Activated CD8-positive, alpha-beta T cell treated with anti-CD3 and anti-CD28 coated beads for 36 hours (primary cell): ENCODE measurements around the gene CMSS1. TPM values are rescaled to one million over a fixed set of nuclear protein-coding genes. Genes with fewer than 3 reads are reported as not detected.

Experiments
- ATAC-seq: fragments of 200-7000 bp; cut with Tn5 transposase; one replicate; pipeline ENCODE4 v1.10.0; 2021; ENCODE audit warnings: mild to moderate bottlenecking, moderate library complexity
- CTCF ChIA-PET: fragments of 350-600 bp; sonication (Branson Sonifier 250); formaldehyde crosslinking; loops from one replicate; lab custom pipeline; 2021; ENCODE audit warnings: antibody characterized with exemption; lab: Charles Lee
- POLR2A ChIA-PET: fragments of 350-600 bp; sonication (Branson Sonifier 250); formaldehyde crosslinking; loops from one replicate; lab custom pipeline; 2021; ENCODE audit warnings: antibody characterized with exemption; lab: Charles Lee
- DNase-seq: peaks from one replicate; pipeline ENCODE4 v3.0.0-alpha.2; 2020
- H3K27ac Mint-ChIP-seq: one replicate; pipeline ENCODE4 v1.8.0; 2021; ENCODE audit warnings: mild to moderate bottlenecking, mixed read lengths
- H3K27me3 Mint-ChIP-seq: one replicate; pipeline ENCODE4 v1.8.0; 2021; ENCODE audit warnings: mixed read lengths
- H3K36me3 Mint-ChIP-seq: one replicate; pipeline ENCODE4 v1.8.0; 2021; ENCODE audit warnings: low read depth, mixed read lengths
- H3K4me1 Mint-ChIP-seq: one replicate; pipeline ENCODE4 v1.8.0; 2021; ENCODE audit warnings: low read depth, mixed read lengths
- H3K4me3 Mint-ChIP-seq: one replicate; pipeline ENCODE4 v1.8.0; 2021; ENCODE audit warnings: mild to moderate bottlenecking, moderate library complexity, mixed read lengths
- H3K9me3 Mint-ChIP-seq: one replicate; pipeline ENCODE4 v1.8.0; 2021; ENCODE audit warnings: mixed read lengths
- CTCF ChIP-seq: fragments of 200-600 bp; IDR thresholded peaks from one replicate; pipeline ENCODE4 v1.8.0; 2022; ENCODE audit warnings: antibody characterized with exemption, mild to moderate bottlenecking
- intact Hi-C: fragments of 100-400 bp; cut with micrococcal nuclease; formaldehyde crosslinking; loops from one replicate; pipeline ENCODE4 v1.10.0; 2022
- total RNA-seq, 2 experiments: library from RNA; stranded (reverse); gene quantifications; one replicate each; pipeline ENCODE4 v1.2.3, GENCODE V29; 2021

Gene CMSS1
- total RNA-seq, 2 experiments from 2014 or later: 93.9 to 110 TPM

- Mint-ChIP-seq H3K27ac (no peak overlapping the region), H3K36me3 (no peaks in the 10 kb centered on the region), H3K27me3 (no peaks in the 10 kb centered on the region), H3K4me1 (peaks cover 10% of the 10 kb centered on the region), H3K9me3 (no peaks in the 10 kb centered on the region), H3K4me3 (no peak overlapping the region)
- POLR2A ChIA-PET: no interaction called here
- no peak for DNase-seq
- intact Hi-C loops: no loop called here
- CTCF ChIA-PET: interaction anchor here (1.6 to 1.7 kb wide), 2 partner anchors 10 to 234 kb away, joined by 4 read pairs; no protein-coding TSS in a partner anchor
- no peak for ATAC-seq
- TF ChIP-seq CTCF: no peak
These were observed 224.7 kb downstream of the CMSS1 start for GRCh38 chr3:100042166-100042981.

GRCh38 chr3:100043271-100043670 lies 225.6 kb downstream of the CMSS1 start:
- intact Hi-C loops: no loop called here
- Mint-ChIP-seq H3K27me3 (no peaks in the 10 kb centered on the region), H3K9me3 (no peaks in the 10 kb centered on the region), H3K36me3 (no peaks in the 10 kb centered on the region), H3K27ac (no peak overlapping the region), H3K4me1 (peaks cover 19% of the 10 kb centered on the region), H3K4me3 (no peak overlapping the region)
- no peak for TF ChIP-seq CTCF
- no peak for ATAC-seq
- POLR2A ChIA-PET: no interaction called here
- CTCF ChIA-PET: interaction anchor here (1.6 to 1.7 kb wide), 2 partner anchors 11 to 235 kb away, joined by 4 read pairs; no protein-coding TSS in a partner anchor
- no peak for DNase-seq

GRCh38 chr3:100044369-100044768 lies 226.7 kb downstream of the CMSS1 start:
- no peaks in the 10 kb centered on the region for H3K9me3 Mint-ChIP-seq
- H3K4me3 Mint-ChIP-seq: no peak overlapping the region
- intact Hi-C loops: no loop called here
- H3K27me3 Mint-ChIP-seq: no peaks in the 10 kb centered on the region
- CTCF ChIA-PET: interaction anchor here (0.6 to 1.6 kb wide), 4 partner anchors 15 to 236 kb away, joined by 3 to 4 read pairs (median 4); no protein-coding TSS in a partner anchor
- no peak for DNase-seq
- no peak for TF ChIP-seq CTCF
- peaks cover 20% of the 10 kb centered on the region for H3K4me1 Mint-ChIP-seq
- H3K36me3 Mint-ChIP-seq: no peaks in the 10 kb centered on the region
- no peak for ATAC-seq
- no peak overlapping the region for H3K27ac Mint-ChIP-seq
- POLR2A ChIA-PET: no interaction called here

- intact Hi-C loops: no loop called here
- no peak for TF ChIP-seq CTCF
- no peaks in the 10 kb centered on the region for H3K9me3 Mint-ChIP-seq
- ChIA-PET POLR2A (no interaction called here), CTCF (no interaction called here)
- DNase-seq (no peak), ATAC-seq (no peak)
- peaks cover 20% of the 10 kb centered on the region for H3K4me1 Mint-ChIP-seq
- no peaks in the 10 kb centered on the region for H3K27me3 Mint-ChIP-seq
- no peak overlapping the region for H3K4me3 Mint-ChIP-seq
- no peaks in the 10 kb centered on the region for H3K36me3 Mint-ChIP-seq
- H3K27ac Mint-ChIP-seq: no peak overlapping the region
These were observed 228.0 kb downstream of the CMSS1 start for GRCh38 chr3:100045696-100046095.

- no peak overlapping the region for H3K4me3 Mint-ChIP-seq
- H3K4me1 Mint-ChIP-seq: peaks cover 14% of the 10 kb centered on the region
- intact Hi-C loops: no loop called here
- ChIA-PET POLR2A (interaction anchor here (1.3 kb wide), 1 partner anchor 197 kb away, joined by 3 read pairs; no protein-coding TSS in a partner anchor), CTCF (interaction anchor here (1.2 to 1.9 kb wide), 2 partner anchors 9 to 22 kb away, joined by 3 to 9 read pairs; no protein-coding TSS in a partner anchor)
- no peak overlapping the region for H3K27ac Mint-ChIP-seq
- H3K9me3 Mint-ChIP-seq: no peaks in the 10 kb centered on the region
- H3K36me3 Mint-ChIP-seq: peaks cover 1% of the 10 kb centered on the region
- no peaks in the 10 kb centered on the region for H3K27me3 Mint-ChIP-seq
- no peak for TF ChIP-seq CTCF
- ATAC-seq (no peak), DNase-seq (no peak)
These were observed 229.3 kb downstream of the CMSS1 start for GRCh38 chr3:100046986-100047385.
